IMR-90 (cell line): ENCODE measurements around the gene LUZP2. TPM values are rescaled to one million over a fixed set of nuclear protein-coding genes. Genes with fewer than 3 reads are reported as not detected.

ENCODE experiments used
- ATAC-seq: fragments of 200-7000 bp; cut with Tn5 transposase; 2 replicates; pipeline ENCODE4 v1.9.1; 2020; ENCODE audit warnings: low read depth, mild to moderate bottlenecking, moderate library complexity
- BruUV-seq: library from RNA; stranded (reverse); fragments of 400-500 nt; replicated peaks from 2 replicates; lab custom pipeline; 2021; lab: Mats Ljungman, UMichigan
- CTCF ChIA-PET: fragments of 300-600 bp; formaldehyde crosslinking; extraction: SDS; loops from one replicate; lab custom pipeline; 2021; ENCODE audit warnings: antibody characterized with exemption; lab: Yijun Ruan, JAX
- POLR2A ChIA-PET: fragments of 300-600 bp; sonication (Branson Sonifier 250); formaldehyde crosslinking; loops from one replicate; lab custom pipeline; 2022; ENCODE audit warnings: antibody characterized with exemption; ENCODE audit not compliant: unreplicated experiment; lab: Charles Lee
- DNase-seq: peaks from one replicate; pipeline ENCODE4 v3.0.0; 2013
- H2AFZ ChIP-seq: replicated peaks from 2 replicates; pipeline ENCODE3; 2013; ENCODE audit warnings: low read length, mild to moderate bottlenecking; ENCODE audit not compliant: poor library complexity
- H2AK5ac ChIP-seq: 2 replicates; pipeline ENCODE4 v1.6.1; 2013; ENCODE audit warnings: low read depth, low read length, inconsistent platforms
- H2AK9ac ChIP-seq: replicated peaks from 2 replicates; pipeline ENCODE3; 2013; ENCODE audit warnings: mild to moderate bottlenecking, low read depth, low read length, moderate library complexity; ENCODE audit not compliant: poor library complexity
- H2BK120ac ChIP-seq: 2 replicates; pipeline ENCODE4 v1.6.1; 2013; ENCODE audit warnings: low read depth, low read length, inconsistent platforms
- H2BK15ac ChIP-seq: 3 replicates; pipeline ENCODE4 v1.6.1; 2013; ENCODE audit warnings: low read depth, low read length, inconsistent platforms
- H2BK20ac ChIP-seq: 2 replicates; pipeline ENCODE4 v1.6.1; 2013; ENCODE audit warnings: low read depth, mild to moderate bottlenecking, inconsistent platforms, low read length, moderate library complexity
- H2BK5ac ChIP-seq: 2 replicates; pipeline ENCODE4 v1.6.1; 2013; ENCODE audit warnings: mild to moderate bottlenecking, low read depth, low read length, inconsistent platforms; ENCODE audit not compliant: poor library complexity, severe bottlenecking
- H3K14ac ChIP-seq: replicated peaks from 2 replicates; pipeline ENCODE4 v1.6.1; 2013; ENCODE audit warnings: low read depth, low read length, inconsistent platforms
- H3K18ac ChIP-seq: 2 replicates; pipeline ENCODE4 v1.6.1; 2013; ENCODE audit warnings: low read depth, low read length, control low read depth
- H3K23ac ChIP-seq: 2 replicates; pipeline ENCODE4 v1.6.1; 2013; ENCODE audit warnings: low read depth, low read length, inconsistent platforms
- H3K27ac ChIP-seq: 2 replicates; pipeline ENCODE4 v1.5.1; 2013; ENCODE audit warnings: mild to moderate bottlenecking, control low read depth, low read length; ENCODE audit not compliant: insufficient read depth
- H3K27me3 ChIP-seq: 2 replicates; pipeline ENCODE4 v1.6.1; 2013; ENCODE audit warnings: low read length; ENCODE audit not compliant: control insufficient read depth, insufficient read depth
- H3K36me3 ChIP-seq: 2 replicates; pipeline ENCODE4 v1.6.1; 2013; ENCODE audit warnings: low read length, mixed read lengths; ENCODE audit not compliant: control insufficient read depth, insufficient read depth
- H3K4ac ChIP-seq: 2 replicates; pipeline ENCODE4 v1.6.1; 2013; ENCODE audit warnings: low read depth, low read length, inconsistent platforms
- H3K4me1 ChIP-seq: 2 replicates; pipeline ENCODE4 v1.6.1; 2013; ENCODE audit warnings: low read length, mixed read lengths; ENCODE audit not compliant: control insufficient read depth, insufficient read depth
- H3K4me2 ChIP-seq: 2 replicates; pipeline ENCODE4 v1.6.1; 2013; ENCODE audit warnings: low read depth, mild to moderate bottlenecking, control low read depth, low read length, moderate library complexity
- H3K4me3 ChIP-seq: 2 replicates; pipeline ENCODE4 v1.5.1; 2013; ENCODE audit warnings: low read depth, mild to moderate bottlenecking, control low read depth, low read length, moderate library complexity; ENCODE audit not compliant: insufficient read depth
- H3K56ac ChIP-seq: 2 replicates; pipeline ENCODE4 v1.6.1; 2013; ENCODE audit warnings: low read length, inconsistent platforms; ENCODE audit not compliant: insufficient read depth; ENCODE audit errors: extremely low read depth
- H3K79me1 ChIP-seq, 2 experiments: 2 replicates each; pipeline ENCODE4 v1.6.1; 2013; ENCODE audit warnings: low read length in 2 of 2, inconsistent platforms in 1 of 2, low read depth in 1 of 2
- H3K9ac ChIP-seq: 2 replicates; pipeline ENCODE4 v1.6.1; 2013; ENCODE audit warnings: low read depth, low read length, control low read depth
- H3K9me1 ChIP-seq: 2 replicates; pipeline ENCODE4 v1.6.1; 2013; ENCODE audit warnings: low read length, inconsistent platforms; ENCODE audit not compliant: insufficient read depth
- H3K9me3 ChIP-seq: 2 replicates; pipeline ENCODE4 v1.6.1; 2013; ENCODE audit warnings: low read length; ENCODE audit not compliant: control insufficient read depth, insufficient read depth
- H4K20me1 ChIP-seq: 2 replicates; pipeline ENCODE4 v1.6.1; 2013; ENCODE audit warnings: low read length, inconsistent platforms; ENCODE audit not compliant: insufficient read depth
- H4K5ac ChIP-seq: 2 replicates; pipeline ENCODE4 v1.6.1; 2013; ENCODE audit warnings: mild to moderate bottlenecking, low read depth, low read length, control low read depth
- H4K8ac ChIP-seq, 2 experiments: 2 replicates each; pipeline ENCODE4 v1.6.1; 2013; ENCODE audit warnings: low read depth in 2 of 2, low read length in 2 of 2, control low read depth in 1 of 2, inconsistent platforms in 1 of 2
- H4K91ac ChIP-seq: 2 replicates; pipeline ENCODE4 v1.6.1; 2013; ENCODE audit warnings: low read depth, low read length, inconsistent platforms; ENCODE audit not compliant: insufficient read depth
- BHLHE40 ChIP-seq: fragments of 150-350 bp; IDR thresholded peaks from 2 replicates; pipeline ENCODE4 v1.6.1; 2016; ENCODE audit warnings: mild to moderate bottlenecking, low read depth, low read length
- CEBPB ChIP-seq: IDR thresholded peaks from 2 replicates; pipeline ENCODE4 v1.6.1; 2012; ENCODE audit warnings: low read depth, low read length, improper control_type of control experiment
- MAFK ChIP-seq: IDR thresholded peaks from 2 replicates; pipeline ENCODE4 v1.6.1; 2012; ENCODE audit warnings: low read depth, low read length, improper control_type of control experiment
- MXI1 ChIP-seq: IDR thresholded peaks from 2 replicates; pipeline ENCODE4 v1.6.1; 2012; ENCODE audit warnings: low read depth, mild to moderate bottlenecking, low read length, moderate library complexity, borderline replicate concordance
- NFE2L2 ChIP-seq: fragments of 150-350 bp; IDR thresholded peaks from 2 replicates; pipeline ENCODE4 v1.6.1; 2016; ENCODE audit warnings: low read depth, mild to moderate bottlenecking, low read length
- RAD21 ChIP-seq: IDR thresholded peaks from 2 replicates; pipeline ENCODE4 v1.6.1; 2012; ENCODE audit warnings: low read length, improper control_type of control experiment
- RFX5 ChIP-seq: IDR thresholded peaks from 2 replicates; pipeline ENCODE4 v1.8.0; 2012; ENCODE audit warnings: low read depth, mild to moderate bottlenecking, low read length, moderate library complexity
- WGBS, 2 experiments: methylation state at CpG; one replicate each; pipeline versions ENCODE4 v1.1.5 to v1.1.7; 2013; ENCODE audit warnings: missing lambda C conversion rate in 2 of 2; ENCODE audit not compliant: insufficient read length in 1 of 2; ENCODE audit errors: extremely low coverage in 2 of 2; 5-methylcytosine and 5-hydroxymethylcytosine counted together
- dilution Hi-C: fragments of 300-500 bp; cut with HindIII; formaldehyde crosslinking; loops from one replicate; pipeline ENCODE4 v1.14.3; 2018; ENCODE audit warnings: low sequenced_read_pairs; ENCODE audit not compliant: unreplicated experiment
- in situ Hi-C: fragments of 300-500 bp; cut with MboI; formaldehyde crosslinking; loops from 3 replicates; pipeline ENCODE4 v1.14.3; 2019; ENCODE audit warnings: low sequenced_read_pairs, inconsistent platforms, mixed read lengths
- intact Hi-C: fragments of 100-400 bp; cut with micrococcal nuclease; formaldehyde crosslinking; loops from 2 replicates; pipeline ENCODE4 v1.10.0; 2022
- polyA plus RNA-seq, 3 experiments: library from polyadenylated mRNA; depleted of rRNA; stranded (reverse); fragments of >200 nt; gene quantifications; 2 replicates each; pipeline ENCODE4 v1.2.3, GENCODE V29; 2012; ENCODE audit warnings: low replicate concordance in 1 of 3
- total RNA-seq: library from RNA; depleted of rRNA; stranded (reverse); fragments of >200 nt; gene quantifications from 2 replicates; pipeline ENCODE4 v1.2.3, GENCODE V29; 2012
- TF ChIP-seq, protein P1 (sequence below): fragments of 150-350 bp; IDR thresholded peaks from 2 replicates; pipeline ENCODE4 v1.6.1; 2017; ENCODE audit warnings: mild to moderate bottlenecking, antibody characterized with exemption, low read length, low read depth
- TF ChIP-seq, protein P2 (sequence below): fragments of 150-350 bp; IDR thresholded peaks from 2 replicates; pipeline ENCODE4 v1.6.1; 2016; ENCODE audit warnings: low read depth, mild to moderate bottlenecking, low read length, moderate library complexity, borderline replicate concordance
- TF ChIP-seq, protein P3 (sequence below): conservative IDR thresholded peaks from 2 replicates; pipeline ENCODE4 v1.5.1; 2012; ENCODE audit warnings: mild to moderate bottlenecking, low read depth, low read length, improper control_type of control experiment

The LUZP2 gene
- total and polyA plus RNA-seq, 2 of the 4 experiments (the other 2 are of a cell fraction) = 0.89 to 2.0 TPM

DNA sequence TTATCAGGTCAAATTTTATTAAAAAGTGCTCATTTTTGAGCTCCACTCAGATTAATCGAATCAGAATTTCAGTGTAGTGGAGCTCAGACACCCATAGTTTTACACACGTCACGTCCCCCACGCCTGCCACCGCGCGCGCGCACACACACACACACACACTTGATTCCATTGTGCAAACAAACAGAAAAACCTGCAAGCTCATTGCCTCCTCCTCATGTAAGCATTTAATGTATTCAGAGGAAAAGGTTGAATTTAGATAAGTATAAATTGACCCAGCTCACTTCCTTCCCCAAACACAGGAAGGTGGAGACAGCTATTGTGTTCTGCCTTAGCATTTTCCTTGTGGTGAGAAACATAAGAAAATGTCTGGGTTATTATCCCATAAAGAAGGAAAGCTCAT lies 336.7 kb downstream of the LUZP2 start:
- no peak overlapping the region for H3K4me2 ChIP-seq
- no peak overlapping the region for H4K5ac ChIP-seq
- no peak overlapping the region for H3K9ac ChIP-seq
- no peak overlapping the region for H3K18ac ChIP-seq
- in situ Hi-C loops (no loop called here), intact Hi-C loops (no loop called here), dilution Hi-C loops (no loop called here)
- H3K4ac ChIP-seq = no peak overlapping the region
- no peak overlapping the region for H3K56ac ChIP-seq
- H4K91ac ChIP-seq = no peak overlapping the region
- H2BK15ac ChIP-seq = no peak overlapping the region
- H3K14ac ChIP-seq = no peak overlapping the region
- WGBS, 2 experiments = no CpG with 5 or more reads among the region's 9 CpGs
- H3K9me1 ChIP-seq = no peaks in the 10 kb centered on the region
- ATAC-seq = no peak
- H4K8ac ChIP-seq = no peak overlapping the region
- H2AK9ac ChIP-seq = no peak overlapping the region
- no peak overlapping the region for H3K23ac ChIP-seq
- H3K9me3 ChIP-seq = no peaks in the 10 kb centered on the region
- H3K79me1 ChIP-seq = no peaks in the 10 kb centered on the region
- no peak for TF ChIP-seq RFX5
- TF ChIP-seq, protein P1, sequence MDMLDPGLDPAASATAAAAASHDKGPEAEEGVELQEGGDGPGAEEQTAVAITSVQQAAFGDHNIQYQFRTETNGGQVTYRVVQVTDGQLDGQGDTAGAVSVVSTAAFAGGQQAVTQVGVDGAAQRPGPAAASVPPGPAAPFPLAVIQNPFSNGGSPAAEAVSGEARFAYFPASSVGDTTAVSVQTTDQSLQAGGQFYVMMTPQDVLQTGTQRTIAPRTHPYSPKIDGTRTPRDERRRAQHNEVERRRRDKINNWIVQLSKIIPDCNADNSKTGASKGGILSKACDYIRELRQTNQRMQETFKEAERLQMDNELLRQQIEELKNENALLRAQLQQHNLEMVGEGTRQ = no peak
- no peak for TF ChIP-seq MXI1
- TF ChIP-seq NFE2L2 = no peak
- TF ChIP-seq, protein P2, sequence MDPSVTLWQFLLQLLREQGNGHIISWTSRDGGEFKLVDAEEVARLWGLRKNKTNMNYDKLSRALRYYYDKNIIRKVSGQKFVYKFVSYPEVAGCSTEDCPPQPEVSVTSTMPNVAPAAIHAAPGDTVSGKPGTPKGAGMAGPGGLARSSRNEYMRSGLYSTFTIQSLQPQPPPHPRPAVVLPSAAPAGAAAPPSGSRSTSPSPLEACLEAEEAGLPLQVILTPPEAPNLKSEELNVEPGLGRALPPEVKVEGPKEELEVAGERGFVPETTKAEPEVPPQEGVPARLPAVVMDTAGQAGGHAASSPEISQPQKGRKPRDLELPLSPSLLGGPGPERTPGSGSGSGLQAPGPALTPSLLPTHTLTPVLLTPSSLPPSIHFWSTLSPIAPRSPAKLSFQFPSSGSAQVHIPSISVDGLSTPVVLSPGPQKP = no peak
- no peak for TF ChIP-seq MAFK
- no peak for TF ChIP-seq BHLHE40
- TF ChIP-seq, protein P3, sequence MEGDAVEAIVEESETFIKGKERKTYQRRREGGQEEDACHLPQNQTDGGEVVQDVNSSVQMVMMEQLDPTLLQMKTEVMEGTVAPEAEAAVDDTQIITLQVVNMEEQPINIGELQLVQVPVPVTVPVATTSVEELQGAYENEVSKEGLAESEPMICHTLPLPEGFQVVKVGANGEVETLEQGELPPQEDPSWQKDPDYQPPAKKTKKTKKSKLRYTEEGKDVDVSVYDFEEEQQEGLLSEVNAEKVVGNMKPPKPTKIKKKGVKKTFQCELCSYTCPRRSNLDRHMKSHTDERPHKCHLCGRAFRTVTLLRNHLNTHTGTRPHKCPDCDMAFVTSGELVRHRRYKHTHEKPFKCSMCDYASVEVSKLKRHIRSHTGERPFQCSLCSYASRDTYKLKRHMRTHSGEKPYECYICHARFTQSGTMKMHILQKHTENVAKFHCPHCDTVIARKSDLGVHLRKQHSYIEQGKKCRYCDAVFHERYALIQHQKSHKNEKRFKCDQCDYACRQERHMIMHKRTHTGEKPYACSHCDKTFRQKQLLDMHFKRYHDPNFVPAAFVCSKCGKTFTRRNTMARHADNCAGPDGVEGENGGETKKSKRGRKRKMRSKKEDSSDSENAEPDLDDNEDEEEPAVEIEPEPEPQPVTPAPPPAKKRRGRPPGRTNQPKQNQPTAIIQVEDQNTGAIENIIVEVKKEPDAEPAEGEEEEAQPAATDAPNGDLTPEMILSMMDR = no peak
- TF ChIP-seq CEBPB = no peak
- no peak for TF ChIP-seq RAD21
- ChIA-PET POLR2A (no interaction called here), CTCF (interaction anchor here (0.6 kb wide), 1 partner anchor 13 kb away, joined by 3 read pairs; no protein-coding TSS in a partner anchor)
- no peak overlapping the region for H3K27ac ChIP-seq
- no peaks in the 10 kb centered on the region for H3K36me3 ChIP-seq
- H3K27me3 ChIP-seq = no peaks in the 10 kb centered on the region
- H2BK120ac ChIP-seq = no peak overlapping the region
- H4K20me1 ChIP-seq = no peaks in the 10 kb centered on the region
- no peak overlapping the region for H2BK20ac ChIP-seq
- BruUV-seq = no TSS peak
- H2BK5ac ChIP-seq = no peak overlapping the region
- no peak overlapping the region for H2AK5ac ChIP-seq
- DNase-seq = no peak
- no peak overlapping the region for H2AFZ ChIP-seq
- no peaks in the 10 kb centered on the region for H3K4me1 ChIP-seq
- no peak overlapping the region for H3K4me3 ChIP-seq
